HepG2 (cell line): ENCODE measurements around the gene FDPS. TPM values are rescaled to one million over a fixed set of nuclear protein-coding genes. Genes with fewer than 3 reads are reported as not detected.
A peak's percentile ranks its signal among the peaks of the same experiment; 100 is the strongest.

Experiments used
- AGO1 ChIP-seq: fragments of 200-400 bp; formaldehyde crosslinking; IDR thresholded peaks from 2 replicates; pipeline ENCODE4 v1.6.1; 2017; ENCODE audit warnings: mild to moderate bottlenecking, low read depth, low read length, moderate library complexity; ENCODE audit not compliant: poor library complexity, severe bottlenecking
- ARHGAP35 ChIP-seq: sonication (generic); formaldehyde crosslinking; IDR thresholded peaks from 2 replicates; pipeline ENCODE4 v1.9.0; 2022; ENCODE audit warnings: mild to moderate bottlenecking, inconsistent platforms, moderate library complexity, missing genetic modification reagents, borderline replicate concordance
- ASH2L ChIP-seq: fragments of 300-600, 200-600 bp; sonication (generic); IDR thresholded peaks from 2 replicates; pipeline ENCODE4 v1.7.0; 2017; ENCODE audit warnings: low read depth, mild to moderate bottlenecking, moderate library complexity, mixed read lengths, low read length; ENCODE audit not compliant: insufficient read length
- DNMT1 ChIP-seq: sonication (generic); formaldehyde crosslinking; IDR thresholded peaks from 2 replicates; pipeline ENCODE4 v1.5.1; 2020; ENCODE audit warnings: mild to moderate bottlenecking, missing genetic modification reagents
- FOXP1 ChIP-seq, 2 experiments: fragments of 450-650 bp in 1 of 2; IDR thresholded peaks; 2 replicates each; pipeline ENCODE4 v1.6.1; 2017 to 2018; ENCODE audit warnings: antibody characterized with exemption in 1 of 2
- IRF2 ChIP-seq: IDR thresholded peaks from 2 replicates; pipeline ENCODE4 v1.6.1; 2018; ENCODE audit warnings: missing genetic modification reagents, missing compliant biosample characterization
- POGZ ChIP-seq: sonication (generic); formaldehyde crosslinking; IDR thresholded peaks from 2 replicates; pipeline ENCODE4 v1.4.0; 2020; ENCODE audit warnings: mild to moderate bottlenecking, missing genetic modification reagents
- SMARCC2 ChIP-seq: fragments of 450-650 bp; IDR thresholded peaks from 2 replicates; pipeline ENCODE4 v1.6.1; 2017; ENCODE audit warnings: antibody characterized with exemption, mild to moderate bottlenecking
- SP4 ChIP-seq: sonication (generic); formaldehyde crosslinking; IDR thresholded peaks from 2 replicates; pipeline ENCODE4 v1.8.1; 2023; ENCODE audit warnings: mild to moderate bottlenecking, missing genetic modification reagents
- THAP7 ChIP-seq: sonication (generic); formaldehyde crosslinking; IDR thresholded peaks from 2 replicates; pipeline ENCODE4 v1.8.1; 2023; ENCODE audit warnings: mild to moderate bottlenecking, missing genetic modification reagents
- ZNF138 ChIP-seq: sonication (generic); formaldehyde crosslinking; IDR thresholded peaks from 2 replicates; pipeline ENCODE4 v1.5.0; 2020; ENCODE audit warnings: mild to moderate bottlenecking, low read depth, missing genetic modification reagents
- ZNF251 ChIP-seq: sonication (generic); formaldehyde crosslinking; IDR thresholded peaks from 2 replicates; pipeline ENCODE4 v1.9.0; 2021; ENCODE audit warnings: mild to moderate bottlenecking, missing genetic modification reagents
- ZNF263 ChIP-seq: sonication (generic); formaldehyde crosslinking; IDR thresholded peaks from 2 replicates; pipeline ENCODE4 v1.4.0; 2020; ENCODE audit warnings: missing genetic modification reagents
- ZNF367 ChIP-seq: sonication (generic); formaldehyde crosslinking; IDR thresholded peaks from 2 replicates; pipeline ENCODE4 v1.4.0; 2020; ENCODE audit warnings: missing genetic modification reagents, borderline replicate concordance
- ZNF543 ChIP-seq: sonication (generic); formaldehyde crosslinking; IDR thresholded peaks from 2 replicates; pipeline ENCODE4 v1.4.0; 2020; ENCODE audit warnings: mild to moderate bottlenecking, missing genetic modification reagents
- ZNF782 ChIP-seq: sonication (generic); formaldehyde crosslinking; IDR thresholded peaks from 2 replicates; pipeline ENCODE4 v1.4.0; 2020; ENCODE audit warnings: missing genetic modification reagents, mild to moderate bottlenecking, borderline replicate concordance
- ZNF784 ChIP-seq: sonication (generic); formaldehyde crosslinking; IDR thresholded peaks from 2 replicates; pipeline ENCODE4 v1.5.1; 2020; ENCODE audit warnings: missing genetic modification reagents, mild to moderate bottlenecking, borderline replicate concordance
- polyA plus RNA-seq, 8 experiments: library from polyadenylated mRNA; depleted of rRNA in 3 of 8; stranded (reverse) in 7 of 8; unstranded in 1 of 8; fragments of >200 nt; fragmentation: Illumina TruSeq in 4 of 8; extraction: Trizol in 4 of 8; gene quantifications; 2 replicates each; pipeline versions ENCODE4 v1.2.1 to v1.2.3, GENCODE V29; 2011 to 2016; ENCODE audit warnings: low read depth in 4 of 8, missing spikeins in 1 of 8, mixed read lengths in 1 of 8; ENCODE audit not compliant: insufficient read depth in 1 of 8
- total RNA-seq, 5 experiments: library from RNA; depleted of rRNA; stranded (reverse); fragments of >200 nt; fragmentation: Illumina TruSeq; extraction: Trizol; gene quantifications; 2 replicates each; pipeline ENCODE4 v1.2.3, GENCODE V29; 2016; ENCODE audit warnings: low read depth in 1 of 5
- TF ChIP-seq, protein P1 (sequence below): sonication (generic); formaldehyde crosslinking; IDR thresholded peaks from 2 replicates; pipeline ENCODE4 v1.4.0; 2020; ENCODE audit warnings: mild to moderate bottlenecking, missing genetic modification reagents
- TF ChIP-seq, protein P2 (sequence below): sonication (generic); formaldehyde crosslinking; IDR thresholded peaks from 2 replicates; pipeline ENCODE4 v1.5.1; 2020; ENCODE audit warnings: missing genetic modification reagents, mild to moderate bottlenecking, borderline replicate concordance

Gene FDPS
- total and polyA plus RNA-seq, 2 of the 13 experiments (the other 11 are each of a cell fraction or from before 2014, with no cell fraction given) = 264 to 519 TPM

DNA sequence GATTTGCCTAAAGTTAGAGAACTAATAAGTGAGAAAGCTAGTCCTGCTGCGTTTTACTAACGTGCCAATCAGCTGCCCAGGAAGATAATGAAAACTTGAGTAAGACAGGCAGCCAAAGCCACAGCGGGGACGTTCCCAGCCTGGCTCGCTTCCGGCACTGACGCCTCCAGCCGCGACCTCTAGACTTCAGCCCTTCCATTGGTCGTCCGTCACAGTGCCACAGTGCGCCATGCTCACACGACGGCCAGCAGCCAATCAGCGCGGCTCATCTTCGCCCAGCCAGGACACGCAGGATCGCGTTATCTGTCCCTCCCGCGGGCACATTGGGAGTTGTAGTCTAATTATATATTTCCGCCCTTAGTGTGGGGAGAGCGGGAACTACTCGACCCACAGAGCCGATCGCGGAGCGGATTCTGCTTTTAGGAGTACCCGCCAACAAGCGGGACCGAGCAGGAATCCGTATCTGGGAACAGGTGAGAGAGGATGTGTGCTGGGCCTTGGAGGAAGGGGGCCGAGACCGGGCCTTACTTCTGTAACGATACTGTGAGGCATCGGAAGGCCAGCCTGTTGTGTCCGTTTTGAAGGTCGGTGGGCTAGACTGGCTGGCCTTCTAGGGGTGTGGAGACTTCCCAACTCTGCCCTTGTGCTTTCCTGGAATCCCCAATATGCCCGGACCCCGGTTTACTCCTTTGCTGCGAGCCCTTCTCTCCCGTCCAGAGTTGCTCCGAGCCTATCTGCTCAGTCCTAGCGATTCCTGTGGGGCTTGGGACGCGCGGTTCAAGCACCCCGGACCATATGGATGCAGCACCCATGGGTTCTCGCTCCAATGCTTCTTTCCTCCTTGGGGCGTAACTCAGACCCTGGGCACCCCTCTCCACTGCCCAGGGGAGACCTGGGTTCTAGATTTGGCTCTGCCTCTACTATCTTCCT is at the start of gene FDPS (continued):
- TF ChIP-seq ZNF251 (CRISPR knock-in tag) (no peak), ZNF782 (CRISPR knock-in tag) (peak; percentile 21; the same call in 1 of the 2 replicates), ASH2L (peak; percentile 59), ARHGAP35 (no peak), AGO1 (no peak), FOXP1 (IDR thresholded peaks at IDR 0.05) (no peak), FOXP1 (CRISPR knock-in tag; IDR thresholded peaks at IDR 0.05) (peak; percentile 24; the same call in 1 of the 2 replicates), DNMT1 (no peak), ZNF138 (CRISPR knock-in tag) (peak; percentile 51; the same call in 1 of the 2 replicates), POGZ (peak; percentile 31; the same call in 1 of the 2 replicates), ZNF367 (no peak), SP4 (CRISPR knock-in tag) (peak; percentile 84), IRF2 (CRISPR knock-in tag) (peak; percentile 88), ZNF784 (CRISPR knock-in tag) (no peak), SMARCC2 (no peak), THAP7 (CRISPR knock-in tag) (no peak), ZNF263 (CRISPR knock-in tag) (no peak; the same call in 1 of the 2 replicates), ZNF543 (CRISPR knock-in tag) (peak; percentile 77; the same call in 1 of the 2 replicates)
- TF ChIP-seq, protein P1, sequence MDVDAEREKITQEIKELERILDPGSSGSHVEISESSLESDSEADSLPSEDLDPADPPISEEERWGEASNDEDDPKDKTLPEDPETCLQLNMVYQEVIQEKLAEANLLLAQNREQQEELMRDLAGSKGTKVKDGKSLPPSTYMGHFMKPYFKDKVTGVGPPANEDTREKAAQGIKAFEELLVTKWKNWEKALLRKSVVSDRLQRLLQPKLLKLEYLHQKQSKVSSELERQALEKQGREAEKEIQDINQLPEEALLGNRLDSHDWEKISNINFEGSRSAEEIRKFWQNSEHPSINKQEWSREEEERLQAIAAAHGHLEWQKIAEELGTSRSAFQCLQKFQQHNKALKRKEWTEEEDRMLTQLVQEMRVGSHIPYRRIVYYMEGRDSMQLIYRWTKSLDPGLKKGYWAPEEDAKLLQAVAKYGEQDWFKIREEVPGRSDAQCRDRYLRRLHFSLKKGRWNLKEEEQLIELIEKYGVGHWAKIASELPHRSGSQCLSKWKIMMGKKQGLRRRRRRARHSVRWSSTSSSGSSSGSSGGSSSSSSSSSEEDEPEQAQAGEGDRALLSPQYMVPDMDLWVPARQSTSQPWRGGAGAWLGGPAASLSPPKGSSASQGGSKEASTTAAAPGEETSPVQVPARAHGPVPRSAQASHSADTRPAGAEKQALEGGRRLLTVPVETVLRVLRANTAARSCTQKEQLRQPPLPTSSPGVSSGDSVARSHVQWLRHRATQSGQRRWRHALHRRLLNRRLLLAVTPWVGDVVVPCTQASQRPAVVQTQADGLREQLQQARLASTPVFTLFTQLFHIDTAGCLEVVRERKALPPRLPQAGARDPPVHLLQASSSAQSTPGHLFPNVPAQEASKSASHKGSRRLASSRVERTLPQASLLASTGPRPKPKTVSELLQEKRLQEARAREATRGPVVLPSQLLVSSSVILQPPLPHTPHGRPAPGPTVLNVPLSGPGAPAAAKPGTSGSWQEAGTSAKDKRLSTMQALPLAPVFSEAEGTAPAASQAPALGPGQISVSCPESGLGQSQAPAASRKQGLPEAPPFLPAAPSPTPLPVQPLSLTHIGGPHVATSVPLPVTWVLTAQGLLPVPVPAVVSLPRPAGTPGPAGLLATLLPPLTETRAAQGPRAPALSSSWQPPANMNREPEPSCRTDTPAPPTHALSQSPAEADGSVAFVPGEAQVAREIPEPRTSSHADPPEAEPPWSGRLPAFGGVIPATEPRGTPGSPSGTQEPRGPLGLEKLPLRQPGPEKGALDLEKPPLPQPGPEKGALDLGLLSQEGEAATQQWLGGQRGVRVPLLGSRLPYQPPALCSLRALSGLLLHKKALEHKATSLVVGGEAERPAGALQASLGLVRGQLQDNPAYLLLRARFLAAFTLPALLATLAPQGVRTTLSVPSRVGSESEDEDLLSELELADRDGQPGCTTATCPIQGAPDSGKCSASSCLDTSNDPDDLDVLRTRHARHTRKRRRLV (CRISPR knock-in tag) = no peak
- TF ChIP-seq, protein P2, sequence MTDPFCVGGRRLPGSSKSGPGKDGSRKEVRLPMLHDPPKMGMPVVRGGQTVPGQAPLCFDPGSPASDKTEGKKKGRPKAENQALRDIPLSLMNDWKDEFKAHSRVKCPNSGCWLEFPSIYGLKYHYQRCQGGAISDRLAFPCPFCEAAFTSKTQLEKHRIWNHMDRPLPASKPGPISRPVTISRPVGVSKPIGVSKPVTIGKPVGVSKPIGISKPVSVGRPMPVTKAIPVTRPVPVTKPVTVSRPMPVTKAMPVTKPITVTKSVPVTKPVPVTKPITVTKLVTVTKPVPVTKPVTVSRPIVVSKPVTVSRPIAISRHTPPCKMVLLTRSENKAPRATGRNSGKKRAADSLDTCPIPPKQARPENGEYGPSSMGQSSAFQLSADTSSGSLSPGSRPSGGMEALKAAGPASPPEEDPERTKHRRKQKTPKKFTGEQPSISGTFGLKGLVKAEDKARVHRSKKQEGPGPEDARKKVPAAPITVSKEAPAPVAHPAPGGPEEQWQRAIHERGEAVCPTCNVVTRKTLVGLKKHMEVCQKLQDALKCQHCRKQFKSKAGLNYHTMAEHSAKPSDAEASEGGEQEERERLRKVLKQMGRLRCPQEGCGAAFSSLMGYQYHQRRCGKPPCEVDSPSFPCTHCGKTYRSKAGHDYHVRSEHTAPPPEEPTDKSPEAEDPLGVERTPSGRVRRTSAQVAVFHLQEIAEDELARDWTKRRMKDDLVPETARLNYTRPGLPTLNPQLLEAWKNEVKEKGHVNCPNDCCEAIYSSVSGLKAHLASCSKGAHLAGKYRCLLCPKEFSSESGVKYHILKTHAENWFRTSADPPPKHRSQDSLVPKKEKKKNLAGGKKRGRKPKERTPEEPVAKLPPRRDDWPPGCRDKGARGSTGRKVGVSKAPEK (CRISPR knock-in tag) = no peak
